Transverse colon (tissue), 4 donors: Measurements from ENCODE around the gene SIK3. TPM values are rescaled to one million over a fixed set of nuclear protein-coding genes. Genes with fewer than 3 reads are reported as not detected.
"Not testable (repeated sequence)": the region's sequence is repeated elsewhere in the genome, so short reads cannot be mapped to it uniquely, and the experiment has no call there.

Experiments used
- DNase-seq: peaks from one replicate; pipeline ENCODE4 v3.0.0-alpha.2; 2019
- H3K27ac ChIP-seq, 4 donors: fragments of 200-600 bp; sonication (generic); 2 replicates each; pipeline ENCODE4 v1.5.1; 2016 to 2018; ENCODE audit warnings: inconsistent platforms in 4 of 4
- H3K27me3 ChIP-seq: fragments of 200-600 bp; sonication (generic); 2 replicates; pipeline ENCODE4 v1.5.1; 2017; ENCODE audit warnings: inconsistent platforms
- H3K36me3 ChIP-seq, 4 donors: fragments of 200-600 bp; sonication (generic); 2 replicates each; pipeline ENCODE4 v1.5.1; 2017 to 2019; ENCODE audit warnings: inconsistent platforms in 4 of 4
- H3K4me1 ChIP-seq, 4 donors: fragments of 200-600 bp; sonication (generic); 2 replicates each; pipeline ENCODE4 v1.5.1; 2017 to 2020; ENCODE audit warnings: inconsistent platforms in 4 of 4
- H3K4me3 ChIP-seq, 4 donors: fragments of 200-600 bp; sonication (generic); 1 replicate in 1 of 4; 2 replicates in 3 of 4; pipeline versions ENCODE4 v1.5.1 to v1.6.1; 2017 to 2019; ENCODE audit warnings: inconsistent platforms in 4 of 4
- H3K9me3 ChIP-seq, 2 donors: fragments of 200-600 bp; sonication (generic); 2 replicates each; pipeline ENCODE4 v1.5.1; 2017 to 2019; ENCODE audit warnings: inconsistent platforms in 2 of 2
- EP300 ChIP-seq: sonication (generic); formaldehyde crosslinking; IDR thresholded peaks from one replicate; pipeline ENCODE4 v1.6.1; 2017; ENCODE audit warnings: antibody characterized with exemption, low read depth
- POLR2A ChIP-seq: fragments of 450-650 bp; IDR thresholded peaks from one replicate; pipeline ENCODE4 v1.6.1; 2016; ENCODE audit warnings: antibody characterized with exemption, mild to moderate bottlenecking, moderate library complexity
- POLR2AphosphoS5 ChIP-seq, 3 donors: sonication (generic); formaldehyde crosslinking; IDR thresholded peaks; one replicate each; pipeline ENCODE4 v1.6.1; 2016; ENCODE audit warnings: antibody characterized with exemption in 3 of 3
- WGBS, 2 donors: methylation state at CpG; one replicate each; pipeline ENCODE4 v1.1.5; 2018; ENCODE audit warnings: low coverage in 1 of 2; 5-methylcytosine and 5-hydroxymethylcytosine counted together
- in situ Hi-C, 4 donors: fragments of 200-750 bp; cut with MboI; loops; one replicate each; pipeline versions ENCODE4 v1.15.0 to v1.15.1; 2017; ENCODE audit warnings: low sequenced_read_pairs in 3 of 4, low pct_ligation_motif_present in 1 of 4, low pct_unique_long_range_greater_than_20kb in 1 of 4
- intact Hi-C: fragments of 100-400 bp; cut with DNase I; formaldehyde crosslinking; loops from one replicate; pipeline ENCODE4 v1.15.1; 2023; ENCODE audit warnings: low total_unique reads
- total RNA-seq, 4 donors: library from RNA; depleted of rRNA; stranded (reverse); fragments of >200 nt; gene quantifications; one replicate each; pipeline ENCODE4 v1.1.0, GENCODE V29; 2016
- TF ChIP-seq, protein P1 (sequence below), 5 experiments: fragments of 200-600 bp in 3 of 5; fragments of 450-650 bp in 2 of 5; sonication (generic) in 3 of 5; IDR thresholded peaks; 1 replicate in 2 of 5; 2 replicates in 3 of 5; pipeline ENCODE4 v1.5.1; 2016 to 2017; ENCODE audit warnings: antibody characterized with exemption in 5 of 5, inconsistent platforms in 3 of 5, mild to moderate bottlenecking in 2 of 5, moderate library complexity in 1 of 5

Gene SIK3
- total RNA-seq, 4 donors from 2014 or later: 35.6 to 68.6 (median 38.9) TPM

DNA sequence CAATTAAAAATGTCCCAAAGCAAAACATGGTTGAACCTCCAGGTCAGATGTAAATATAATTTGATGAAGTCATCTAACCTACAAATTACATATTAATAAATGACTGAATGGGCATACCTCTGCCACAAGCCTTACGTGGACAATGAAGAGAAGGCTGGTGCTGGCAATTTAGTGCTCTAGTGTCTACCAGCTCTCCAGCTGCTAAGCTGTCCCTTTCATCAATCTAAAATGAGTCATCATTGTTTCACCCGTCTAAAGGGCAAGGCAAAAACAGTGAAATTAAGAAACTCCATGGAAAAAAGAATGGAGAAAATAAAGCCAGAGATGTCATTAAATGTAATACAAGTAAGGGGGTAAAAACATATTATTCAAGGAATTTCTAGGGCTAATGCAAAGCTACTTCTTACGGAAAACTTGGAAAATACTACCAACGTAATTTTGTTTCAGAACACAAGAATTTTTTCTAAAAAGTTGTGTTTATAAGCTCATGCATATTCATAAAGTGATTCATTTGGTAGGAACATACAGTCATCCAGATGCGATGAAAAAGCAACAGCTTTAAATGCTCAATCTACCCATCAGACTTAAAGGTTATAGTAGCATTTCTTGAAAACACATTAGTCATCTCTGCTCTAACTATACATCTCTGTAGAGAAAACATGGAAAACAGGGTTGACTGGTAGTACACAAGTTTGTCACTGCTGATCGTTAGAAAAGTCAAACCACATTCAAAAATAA lies 71.5 kb downstream of the SIK3 start:
- Histone ChIP-seq H3K4me3 (no peak overlapping the region), H3K27me3 (no peaks in the 10 kb centered on the region), H3K27ac (no peak overlapping the region), H3K36me3 (no peaks in the 10 kb centered on the region), H3K9me3 (no peaks in the 10 kb centered on the region), H3K4me1 (peaks cover 3 to 35% (median 6%) of the 10 kb centered on the region in 4 donors)
- TF ChIP-seq, protein P1, sequence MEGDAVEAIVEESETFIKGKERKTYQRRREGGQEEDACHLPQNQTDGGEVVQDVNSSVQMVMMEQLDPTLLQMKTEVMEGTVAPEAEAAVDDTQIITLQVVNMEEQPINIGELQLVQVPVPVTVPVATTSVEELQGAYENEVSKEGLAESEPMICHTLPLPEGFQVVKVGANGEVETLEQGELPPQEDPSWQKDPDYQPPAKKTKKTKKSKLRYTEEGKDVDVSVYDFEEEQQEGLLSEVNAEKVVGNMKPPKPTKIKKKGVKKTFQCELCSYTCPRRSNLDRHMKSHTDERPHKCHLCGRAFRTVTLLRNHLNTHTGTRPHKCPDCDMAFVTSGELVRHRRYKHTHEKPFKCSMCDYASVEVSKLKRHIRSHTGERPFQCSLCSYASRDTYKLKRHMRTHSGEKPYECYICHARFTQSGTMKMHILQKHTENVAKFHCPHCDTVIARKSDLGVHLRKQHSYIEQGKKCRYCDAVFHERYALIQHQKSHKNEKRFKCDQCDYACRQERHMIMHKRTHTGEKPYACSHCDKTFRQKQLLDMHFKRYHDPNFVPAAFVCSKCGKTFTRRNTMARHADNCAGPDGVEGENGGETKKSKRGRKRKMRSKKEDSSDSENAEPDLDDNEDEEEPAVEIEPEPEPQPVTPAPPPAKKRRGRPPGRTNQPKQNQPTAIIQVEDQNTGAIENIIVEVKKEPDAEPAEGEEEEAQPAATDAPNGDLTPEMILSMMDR (IDR thresholded peaks at IDR 0.05): no peak
- TF ChIP-seq POLR2A: no peak
- no peak for DNase-seq
- WGBS, 2 donors: 61 to 66% methylated on average over 5 to 6 of the region's 6 CpGs
- intact Hi-C loops: no loop called here
- in situ Hi-C loops: no loop called here

DNA sequence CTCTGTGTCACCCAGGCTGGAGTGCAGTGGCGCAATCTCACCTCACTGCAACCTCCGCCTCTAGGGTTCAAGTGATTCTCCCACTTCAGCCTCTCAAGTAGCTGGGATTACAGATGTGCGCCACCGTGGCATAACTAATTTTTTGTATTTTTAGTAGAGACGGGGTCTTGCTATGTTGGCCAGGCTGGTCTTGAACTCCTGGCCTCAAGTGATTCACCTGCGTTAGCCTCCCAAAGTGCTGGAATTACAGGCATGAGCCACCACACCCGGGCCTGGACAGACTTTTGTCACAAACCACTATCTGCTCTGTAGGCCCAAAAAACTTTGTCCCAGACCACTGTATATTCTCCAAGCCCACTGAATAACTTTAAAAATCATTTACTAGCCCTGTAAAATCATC lies 74.5 kb downstream of the SIK3 start:
- H3K27me3 ChIP-seq, H3K9me3 ChIP-seq, DNase-seq, H3K4me3 ChIP-seq, intact Hi-C loops, H3K27ac ChIP-seq, H3K36me3 ChIP-seq, in situ Hi-C loops: not testable (repeated sequence)
- WGBS, 2 donors: 98 to 100% methylated on average over 5 to 7 of the region's 7 CpGs
- peaks cover 22 to 59% (median 23%) of the 10 kb centered on the region in 4 donors for H3K4me1 ChIP-seq

DNA sequence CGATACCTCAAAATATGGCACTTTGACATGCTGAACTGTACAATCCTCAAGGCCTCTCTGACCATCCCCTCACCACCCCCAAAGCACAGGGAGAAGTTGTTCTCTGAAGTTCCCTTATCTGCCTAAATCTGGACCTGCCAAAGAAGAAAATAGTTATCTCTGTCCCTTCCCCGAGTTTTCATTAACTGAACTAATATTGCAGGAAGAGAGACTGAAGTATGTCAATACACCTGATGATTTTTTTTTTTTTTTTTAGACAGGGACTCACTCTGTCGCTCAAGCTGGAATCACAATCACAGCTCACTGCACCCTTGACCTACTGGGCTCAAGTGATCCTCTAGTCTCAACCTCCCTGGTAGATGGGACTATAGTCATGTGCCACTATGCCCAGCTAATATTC lies 75.0 kb downstream of the SIK3 start:
- Histone ChIP-seq H3K4me1 (peaks cover 22 to 62% (median 23%) of the 10 kb centered on the region in 4 donors), H3K36me3 (no peaks in the 10 kb centered on the region), H3K27me3 (no peaks in the 10 kb centered on the region), H3K27ac (no peak overlapping the region), H3K9me3 (no peaks in the 10 kb centered on the region), H3K4me3 (no peak overlapping the region)
- WGBS, 2 donors: 51 to 75% methylated on average over 2 to 3 of the region's 3 CpGs
- intact Hi-C loops (no loop called here), in situ Hi-C loops (no loop called here)
- TF ChIP-seq POLR2AphosphoS5 (IDR thresholded peaks at IDR 0.05) (no peak), EP300 (no peak), POLR2A (no peak)
- TF ChIP-seq, protein P1 (IDR thresholded peaks at IDR 0.05): no peak
- no peak for DNase-seq

DNA sequence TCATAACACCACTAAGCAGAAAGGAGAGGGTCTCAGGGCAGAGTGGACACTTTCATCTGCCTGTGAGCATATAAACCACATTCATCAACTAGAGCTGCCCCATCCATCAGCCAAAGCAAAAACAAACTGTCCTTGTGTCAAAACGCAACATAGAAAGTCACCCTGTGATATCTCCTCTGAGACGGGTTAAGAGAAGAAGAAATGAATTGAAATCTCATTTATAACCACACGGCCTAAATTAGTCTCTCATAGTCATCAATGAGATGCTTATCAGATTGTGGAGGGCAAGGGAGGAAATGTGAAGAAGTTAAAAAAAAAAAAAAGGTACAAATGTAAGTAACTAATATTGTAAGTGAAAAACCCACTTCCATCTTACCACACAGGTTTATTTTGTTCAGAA lies 75.7 kb downstream of the SIK3 start:
- no peak overlapping the region for H3K4me3 ChIP-seq
- H3K4me1 ChIP-seq: peaks cover 22 to 69% (median 23%) of the 10 kb centered on the region in 4 donors
- no peak overlapping the region for H3K27ac ChIP-seq
- 68 to 100% methylated on average over 3 of the region's 3 CpGs for WGBS, 2 donors
- TF ChIP-seq, protein P1 (IDR thresholded peaks at IDR 0.05): no peak
- TF ChIP-seq POLR2A: no peak
- TF ChIP-seq POLR2AphosphoS5 (IDR thresholded peaks at IDR 0.05): no peak
- no peak for TF ChIP-seq EP300
- intact Hi-C loops (no loop called here), in situ Hi-C loops (no loop called here)
- no peaks in the 10 kb centered on the region for H3K9me3 ChIP-seq
- no peaks in the 10 kb centered on the region for H3K27me3 ChIP-seq
- H3K36me3 ChIP-seq: no peaks in the 10 kb centered on the region
- DNase-seq: no peak
